GM18498 (cell line): ENCODE data around the gene PDE6C.

ENCODE experiments used
- ATAC-seq: cut with Tn5 transposase; IDR thresholded peaks from one replicate; pipeline ENCODE4 v1.9.1; 2021; ENCODE audit warnings: mild to moderate bottlenecking, moderate library complexity; ENCODE audit not compliant: unreplicated experiment

PDE6C gene

DNA sequence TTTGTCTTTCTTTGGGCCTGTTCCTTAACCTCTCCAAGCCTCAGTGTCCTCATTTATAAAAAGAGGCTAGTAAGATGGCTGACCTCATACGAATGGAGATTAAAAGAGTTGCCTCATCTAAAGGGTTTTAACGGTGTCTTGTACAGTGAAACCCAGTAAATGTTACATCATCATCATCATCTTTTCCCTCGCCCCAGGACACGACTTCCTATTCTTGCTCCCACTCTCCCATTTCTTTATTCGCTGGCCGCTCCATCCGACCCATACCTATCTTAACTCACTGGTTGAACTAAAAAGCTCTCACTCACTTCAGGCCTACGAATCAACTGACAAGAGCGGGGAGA, 89.5 kb downstream of the PDE6C start:
- peak; percentile 3 for ATAC-seq

DNA sequence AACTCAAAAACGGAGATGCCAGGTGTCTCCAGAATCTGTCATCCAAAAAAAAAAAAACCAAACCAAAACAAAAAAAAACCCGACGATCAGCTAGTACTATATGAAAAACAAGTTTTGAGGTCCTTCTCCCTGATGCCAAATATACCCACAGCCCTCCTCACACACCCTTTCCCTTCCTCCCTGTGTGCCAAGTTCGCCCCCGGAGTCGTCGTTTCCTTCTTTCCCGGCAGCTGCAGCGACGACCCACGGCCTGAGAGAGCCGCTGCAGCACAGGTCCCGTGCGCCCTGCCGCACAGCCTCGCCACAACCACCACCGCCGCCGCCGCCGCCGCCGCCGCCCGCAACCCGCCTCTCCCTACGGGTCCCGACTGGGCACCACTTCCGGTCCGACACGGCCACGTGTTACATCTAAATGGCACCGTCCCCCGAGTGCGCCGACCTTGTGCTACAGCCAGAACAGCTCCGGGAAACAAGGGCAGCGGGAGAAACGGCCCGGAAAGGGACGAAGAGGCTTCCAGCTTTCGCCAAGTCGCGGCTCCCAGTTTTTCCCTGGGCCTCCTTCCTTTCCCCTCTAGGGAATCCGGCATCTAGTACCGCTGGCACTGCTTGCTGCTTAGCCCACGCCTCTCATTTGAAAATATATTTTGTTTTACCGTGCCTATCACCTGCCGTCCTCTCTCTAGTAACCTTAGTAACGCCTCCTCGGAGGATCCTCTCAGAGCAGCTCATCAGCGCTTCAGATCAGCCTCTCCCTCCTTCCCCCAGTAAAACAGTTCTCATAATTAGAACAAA, 90.1 kb downstream of the PDE6C start, which contains the start of gene FRA10AC1:
TSS of gene FRA10AC1 (minus strand) at position 383 of the 792 bp plus-strand sequence. CDS start 2,486 bp downstream, outside the sequence.
- peak; percentile 89 for ATAC-seq

DNA sequence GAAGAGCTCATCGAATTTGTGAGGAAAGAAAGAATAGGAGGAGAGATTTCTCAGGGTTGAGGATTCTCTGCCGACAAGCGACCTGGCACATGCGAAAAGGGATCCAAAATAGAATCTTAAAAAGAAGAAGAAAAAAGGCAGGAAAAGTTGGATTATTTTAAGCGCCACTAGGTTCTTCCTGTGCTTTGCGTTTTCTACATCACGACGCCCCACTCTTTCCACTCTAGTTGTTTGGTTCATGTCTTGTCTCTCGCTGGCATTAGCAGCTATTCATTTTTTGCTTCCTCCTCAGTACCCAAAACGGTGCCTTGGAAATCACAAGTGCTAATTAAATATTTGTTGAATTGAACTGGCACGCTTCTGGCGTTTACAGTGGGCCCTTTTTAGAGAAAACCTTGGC, 90.7 kb downstream of the PDE6C start:
- no peak for ATAC-seq

DNA sequence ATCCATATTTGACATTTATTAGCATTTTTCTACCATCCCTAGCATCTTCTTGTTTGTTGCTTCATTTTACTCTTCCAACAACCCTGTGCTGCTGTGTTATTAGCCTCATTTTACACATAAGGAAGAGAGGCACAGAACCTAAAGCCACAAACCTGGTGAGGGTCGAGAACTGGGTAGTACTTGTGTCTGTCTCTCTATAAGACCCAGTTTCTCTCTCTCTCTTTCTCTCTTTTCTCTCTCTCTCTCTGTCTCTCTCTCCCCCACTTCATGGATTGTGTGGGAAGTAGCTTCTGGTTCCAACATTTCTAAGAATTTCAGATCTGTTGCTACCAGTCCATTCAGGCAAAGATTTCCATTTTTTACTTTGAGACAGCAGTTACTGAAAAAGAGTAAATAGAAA, 91.5 kb downstream of the PDE6C start:
- ATAC-seq = no peak

DNA sequence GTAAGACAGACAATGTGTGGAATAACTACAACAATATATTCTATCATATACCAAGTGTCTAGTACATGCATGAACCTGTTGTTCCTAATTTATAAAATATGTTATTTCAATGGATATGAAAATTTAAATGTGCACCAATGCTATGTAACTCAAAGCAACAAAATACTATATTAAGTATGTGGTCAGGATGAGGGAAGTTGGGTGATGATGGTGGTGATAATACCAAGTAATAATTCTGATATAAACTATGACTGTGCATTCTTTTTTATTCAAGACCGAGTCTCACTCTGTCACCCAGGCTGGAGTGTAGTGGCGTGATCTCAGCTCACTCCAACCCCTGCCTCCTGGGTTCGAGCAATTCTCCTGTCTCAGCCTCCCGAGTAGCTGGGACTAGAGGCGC, 92.1 kb downstream of the PDE6C start:
- ATAC-seq = no peak

DNA sequence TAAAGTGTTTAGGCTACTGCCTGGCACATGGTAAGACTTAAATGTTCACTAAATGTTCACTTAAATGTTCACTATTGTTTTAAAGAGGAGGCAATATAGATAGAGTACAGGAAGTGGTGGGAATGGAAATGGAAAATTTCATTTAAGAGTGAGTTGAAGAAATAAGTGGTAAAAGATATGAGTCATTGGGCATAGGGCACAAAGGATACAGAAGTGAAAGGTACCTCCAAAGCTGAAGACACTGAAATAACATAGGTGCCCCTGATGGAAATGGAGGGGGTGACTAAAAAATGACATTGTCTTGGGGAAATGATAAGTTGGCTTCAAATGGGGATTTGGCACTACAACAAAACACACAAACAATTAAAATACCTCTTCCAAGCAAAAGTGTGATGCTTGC, 95.3 kb downstream of the PDE6C start:
- no peak for ATAC-seq

DNA sequence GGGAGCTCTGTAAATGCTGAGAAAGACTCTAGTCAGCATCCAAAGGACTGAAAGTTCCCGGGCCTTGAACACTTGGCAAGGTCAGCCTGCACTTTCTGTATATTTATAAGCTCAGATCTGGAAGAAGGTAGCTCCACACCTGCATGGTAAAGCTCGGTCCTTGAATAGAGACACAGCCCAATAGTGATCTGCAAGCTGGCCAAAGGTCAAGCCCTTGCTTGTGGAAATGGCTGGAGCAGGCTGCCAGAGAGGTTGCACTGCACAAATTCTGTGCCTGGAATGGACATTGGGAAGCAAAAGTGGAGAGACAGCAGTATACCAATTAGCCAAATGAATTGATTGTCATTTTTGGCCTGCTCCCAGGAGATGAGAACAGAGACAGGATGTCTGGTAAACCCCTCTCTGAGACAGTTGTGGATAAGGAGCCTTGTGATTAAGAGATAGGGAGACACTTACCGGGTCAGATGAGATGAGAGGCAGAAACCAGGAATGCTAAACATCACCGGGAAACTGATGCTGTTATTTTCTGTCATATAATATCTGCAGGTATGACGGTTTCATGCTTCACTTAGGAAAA, 98.1 kb downstream of the PDE6C start:
- ATAC-seq = no peak

DNA sequence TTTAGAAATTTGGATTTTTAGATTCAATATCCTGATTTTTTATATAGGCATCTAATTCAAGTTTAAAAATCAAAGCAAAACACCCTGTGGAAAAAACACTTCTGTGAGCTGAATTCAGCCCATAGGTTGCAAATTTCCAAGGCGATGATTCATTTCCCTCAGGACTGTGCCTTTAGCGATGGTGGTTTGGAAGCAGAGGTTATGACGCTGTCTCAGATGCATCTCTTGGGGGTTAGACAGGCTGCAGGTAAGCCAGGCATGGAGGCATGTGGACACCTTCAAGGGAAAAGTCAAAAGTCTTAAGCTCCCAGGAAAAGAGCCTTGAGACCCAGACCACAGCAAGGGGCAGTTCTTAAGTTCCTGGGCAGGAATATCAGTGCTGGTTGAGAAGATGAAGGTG, 99.6 kb downstream of the PDE6C start:
- ATAC-seq = no peak

DNA sequence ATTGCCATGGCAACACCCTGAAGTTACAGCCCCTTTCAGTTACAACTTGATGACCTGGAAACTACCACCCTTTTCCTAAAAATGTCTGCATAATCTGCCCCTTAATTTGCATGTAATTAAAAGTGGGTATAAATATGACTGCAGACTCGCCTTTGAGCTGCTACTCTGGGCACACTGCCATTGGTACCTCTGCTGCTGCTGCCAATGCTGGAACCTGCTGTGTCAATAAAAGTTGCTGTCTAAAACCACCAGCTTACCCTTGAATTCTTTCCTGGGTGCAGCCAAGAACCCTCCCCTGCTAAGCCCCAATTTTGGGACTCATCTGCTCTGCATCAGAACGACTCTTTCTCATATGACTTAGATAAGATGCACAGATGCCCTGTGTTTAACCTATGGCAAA, 100.3 kb downstream of the PDE6C start:
- no peak for ATAC-seq

DNA sequence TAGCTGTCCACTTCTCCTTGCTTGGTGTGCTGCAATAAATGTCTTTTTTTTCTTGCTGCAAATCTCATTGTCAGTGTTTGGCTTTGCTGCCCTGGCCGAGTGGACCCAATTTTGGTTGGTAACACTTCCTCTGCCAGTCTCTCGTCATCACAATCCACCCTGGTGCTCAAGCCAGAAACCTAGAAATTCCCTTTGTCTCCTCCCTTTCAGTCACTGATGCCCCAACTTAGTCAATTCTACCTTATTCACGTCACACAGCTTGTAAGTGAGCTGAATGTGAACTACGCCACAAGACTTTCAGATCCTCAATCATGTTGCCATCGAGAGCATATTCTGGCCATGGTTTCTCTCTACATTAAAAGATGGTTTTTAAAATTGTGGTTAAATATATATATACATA, 103.0 kb downstream of the PDE6C start:
- ATAC-seq = peak; percentile 93
